OCI-LY3 (cell line): ENCODE results near the gene CRB1.

ENCODE experiments used
- H2AFZ ChIP-seq: fragments of 200-600, 300-600 bp; shearing (Covaris generic); 2 replicates; pipeline ENCODE4 v1.6.0; 2014; ENCODE audit warnings: antibody characterized with exemption, low read depth, low read length
- H3K27ac ChIP-seq: fragments of 200-600, 300-600 bp; sonication (generic); 2 replicates; pipeline ENCODE4 v1.5.1; 2014; ENCODE audit warnings: mild to moderate bottlenecking, low read length, moderate library complexity, mixed read lengths
- H3K27me3 ChIP-seq: fragments of 200-600, 300-600 bp; sonication (generic); 2 replicates; pipeline ENCODE4 v1.6.1; 2014; ENCODE audit warnings: low read depth, low read length, mixed read lengths
- H3K36me3 ChIP-seq: fragments of 200-600, 300-600 bp; sonication (generic); replicated peaks from 2 replicates; pipeline ENCODE3; 2014; ENCODE audit warnings: low read depth, low read length, mixed read lengths
- H3K4me1 ChIP-seq: fragments of 300-600, 200-600 bp; sonication (generic); 2 replicates; pipeline ENCODE4 v1.6.1; 2014; ENCODE audit warnings: low read length, mixed read lengths
- H3K4me2 ChIP-seq: fragments of 200-600, 300-600 bp; sonication (generic); 2 replicates; pipeline ENCODE4 v1.6.1; 2014; ENCODE audit warnings: low read length, mixed read lengths
- H3K4me3 ChIP-seq: fragments of 300-600, 200-600 bp; sonication (generic); 2 replicates; pipeline ENCODE4 v1.5.1; 2014; ENCODE audit warnings: antibody characterized with exemption, mild to moderate bottlenecking, low read length, moderate library complexity
- H3K79me2 ChIP-seq: fragments of 300-600, 200-600 bp; shearing (Covaris generic); 2 replicates; pipeline ENCODE4 v1.6.1; 2014; ENCODE audit warnings: mild to moderate bottlenecking, low read length, mixed read lengths
- H3K9ac ChIP-seq: fragments of 300-600, 200-600 bp; shearing (Covaris generic); 2 replicates; pipeline ENCODE4 v1.6.0; 2014; ENCODE audit warnings: mild to moderate bottlenecking, low read length, moderate library complexity
- H3K9me3 ChIP-seq: fragments of 200-600, 300-600 bp; shearing (Covaris generic); 2 replicates; pipeline ENCODE4 v1.6.1; 2014; ENCODE audit warnings: low read length, mixed read lengths; ENCODE audit not compliant: insufficient read depth
- H4K20me1 ChIP-seq: fragments of 200-600, 300-600 bp; sonication (generic); 2 replicates; pipeline ENCODE4 v1.6.1; 2016; ENCODE audit warnings: low read length, mixed read lengths; ENCODE audit not compliant: insufficient read depth
- CTCF ChIP-seq: fragments of 200-600, 300-600 bp; sonication (generic); IDR thresholded peaks from 2 replicates; pipeline ENCODE4 v1.5.1; 2014; ENCODE audit warnings: antibody characterized with exemption, low read length, low read depth
- EZH2phosphoT487 ChIP-seq: fragments of 200-600 bp; shearing (Covaris generic); IDR thresholded peaks from 2 replicates; pipeline ENCODE4 v1.6.1; 2018; ENCODE audit warnings: antibody characterized with exemption, mixed run types, low read depth

Gene CRB1

GRCh38 chr1:197268012-197268411, at the start of gene CRB1:
CRB1 (plus strand) TSS chr1:197268252; CDS start chr1:197268413, 161 bp downstream.
- no peaks in the 10 kb centered on the region for H3K79me2 ChIP-seq
- no peaks in the 10 kb centered on the region for H3K27me3 ChIP-seq
- 0 out of 2 replicates have a peak within 1 kb of the TSS, but pooled peaks have one; percentile 9 for H3K9ac ChIP-seq
- no peaks in the 10 kb centered on the region for H4K20me1 ChIP-seq
- peaks cover 6% of the 10 kb centered on the region; the same call in 1 of the 2 replicates for H3K4me1 ChIP-seq
- H3K27ac ChIP-seq: no peak within 1 kb of the TSS
- peak within 1 kb of the TSS; percentile 64 for H3K4me2 ChIP-seq
- no peaks in the 10 kb centered on the region for H3K36me3 ChIP-seq
- no peaks in the 10 kb centered on the region for H3K9me3 ChIP-seq
- H3K4me3 ChIP-seq: peak within 1 kb of the TSS; percentile 60
- TF ChIP-seq CTCF (no peak), EZH2phosphoT487 (no peak)
- peak within 1 kb of the TSS; percentile 96 for H2AFZ ChIP-seq

DNA sequence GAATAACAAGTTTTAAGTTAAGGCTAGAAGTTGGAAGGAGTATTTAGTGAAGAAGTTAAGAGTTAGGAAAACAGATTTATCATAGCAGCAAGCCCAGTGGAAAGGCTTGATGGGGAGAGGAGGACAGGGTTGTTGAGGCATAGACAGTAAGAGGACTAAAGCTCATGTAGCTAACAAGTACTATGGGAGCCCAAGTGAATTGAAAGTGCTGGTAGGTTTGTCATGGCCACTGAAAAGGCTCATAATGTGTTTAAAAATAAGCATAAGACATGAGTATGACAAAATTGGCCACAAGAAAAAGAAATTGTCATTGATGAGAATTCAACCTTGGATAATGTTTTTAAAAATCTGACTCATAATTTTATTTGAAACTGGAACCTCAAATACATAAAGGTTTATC, 49.2 kb upstream of the CRB1 start:
- Histone ChIP-seq H3K27me3 (no peaks in the 10 kb centered on the region), H3K27ac (no peak overlapping the region), H3K4me1 (no peaks in the 10 kb centered on the region), H3K36me3 (no peaks in the 10 kb centered on the region), H3K4me3 (no peak overlapping the region), H3K9ac (no peak overlapping the region), H3K79me2 (no peaks in the 10 kb centered on the region), H3K9me3 (no peaks in the 10 kb centered on the region), H3K4me2 (no peak overlapping the region), H2AFZ (no peak overlapping the region), H4K20me1 (no peaks in the 10 kb centered on the region)
- TF ChIP-seq CTCF (no peak), EZH2phosphoT487 (no peak)

- no peaks in the 10 kb centered on the region for H3K36me3 ChIP-seq
Observed at GRCh38 chr1:197222025-197222685, 45.9 kb upstream of the CRB1 start.

GRCh38 chr1:197222780-197223179, 45.3 kb upstream of the CRB1 start:
- no peak overlapping the region for H2AFZ ChIP-seq
- no peak overlapping the region for H3K9ac ChIP-seq
- no peaks in the 10 kb centered on the region for H3K9me3 ChIP-seq
- H3K4me1 ChIP-seq: no peaks in the 10 kb centered on the region
- H3K36me3 ChIP-seq: no peaks in the 10 kb centered on the region
- H4K20me1 ChIP-seq: no peaks in the 10 kb centered on the region
- H3K27ac ChIP-seq: no peak overlapping the region
- H3K4me2 ChIP-seq: no peak overlapping the region
- no peak overlapping the region for H3K4me3 ChIP-seq
- no peaks in the 10 kb centered on the region for H3K27me3 ChIP-seq
- TF ChIP-seq CTCF: no peak
- TF ChIP-seq EZH2phosphoT487: no peak
- H3K79me2 ChIP-seq: no peaks in the 10 kb centered on the region

More at GRCh38 chr1:197222025-197222685, 45.9 kb upstream of the CRB1 start:
- H3K27me3 ChIP-seq: no peaks in the 10 kb centered on the region
- no peak overlapping the region for H3K4me2 ChIP-seq
- H3K9ac ChIP-seq: no peak overlapping the region
- TF ChIP-seq CTCF (no peak), EZH2phosphoT487 (no peak)
- no peak overlapping the region for H3K27ac ChIP-seq
- H3K4me1 ChIP-seq: no peaks in the 10 kb centered on the region
- no peak overlapping the region for H3K4me3 ChIP-seq
- H4K20me1 ChIP-seq: no peaks in the 10 kb centered on the region
- no peak overlapping the region for H2AFZ ChIP-seq
- no peaks in the 10 kb centered on the region for H3K9me3 ChIP-seq
- no peaks in the 10 kb centered on the region for H3K79me2 ChIP-seq
